GM12864 (cell line): Measurements from ENCODE around the gene EEA1.

Experiments used
- DNase-seq: peaks from one replicate; pipeline ENCODE4 v3.0.0-alpha.2; 2011; ENCODE audit warnings: low read depth
- H3K4me3 ChIP-seq: 2 replicates; pipeline ENCODE4 v1.5.1; 2011; ENCODE audit warnings: mild to moderate bottlenecking, low read depth, low read length, control low read depth
- CTCF ChIP-seq: IDR thresholded peaks from 2 replicates; pipeline ENCODE4 v1.5.1; 2011; ENCODE audit warnings: low read depth, mild to moderate bottlenecking, moderate library complexity, low read length, control low read depth, inconsistent platforms; ENCODE audit errors: missing control alignments

Gene EEA1

GRCh38 chr12:92735131-92735721 lies 193.9 kb downstream of the EEA1 start:
- no peak for DNase-seq
- H3K4me3 ChIP-seq, result no peak overlapping the region
- TF ChIP-seq CTCF, result no peak

DNA sequence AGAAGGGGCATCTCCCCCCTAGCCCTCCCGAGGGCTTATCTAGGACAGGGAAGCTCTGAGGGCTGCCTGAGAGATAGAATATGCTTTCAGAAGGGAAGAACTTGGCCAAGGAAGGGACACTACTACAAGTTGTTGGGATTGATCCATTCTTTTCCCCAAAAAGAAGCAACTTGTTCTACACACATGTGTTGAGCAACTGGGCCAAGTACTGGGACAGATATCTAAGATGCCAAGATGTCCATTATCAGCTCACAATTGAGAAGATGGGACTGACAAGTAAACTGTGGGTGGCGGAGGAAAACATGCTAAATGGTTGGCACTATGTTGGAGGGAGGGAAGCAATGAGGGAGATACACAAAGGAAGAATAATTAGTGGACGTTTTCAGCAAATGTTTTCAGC lies 195.4 kb downstream of the EEA1 start:
- TF ChIP-seq CTCF, result no peak
- DNase-seq, result no peak
- no peak overlapping the region for H3K4me3 ChIP-seq

- no peak for DNase-seq
- no peak for TF ChIP-seq CTCF
- H3K4me3 ChIP-seq, result no peak overlapping the region
Observed at GRCh38 chr12:92733181-92733580, 195.9 kb downstream of the EEA1 start.

GRCh38 chr12:92732716-92733115 lies 196.4 kb downstream of the EEA1 start:
- no peak overlapping the region for H3K4me3 ChIP-seq

DNA sequence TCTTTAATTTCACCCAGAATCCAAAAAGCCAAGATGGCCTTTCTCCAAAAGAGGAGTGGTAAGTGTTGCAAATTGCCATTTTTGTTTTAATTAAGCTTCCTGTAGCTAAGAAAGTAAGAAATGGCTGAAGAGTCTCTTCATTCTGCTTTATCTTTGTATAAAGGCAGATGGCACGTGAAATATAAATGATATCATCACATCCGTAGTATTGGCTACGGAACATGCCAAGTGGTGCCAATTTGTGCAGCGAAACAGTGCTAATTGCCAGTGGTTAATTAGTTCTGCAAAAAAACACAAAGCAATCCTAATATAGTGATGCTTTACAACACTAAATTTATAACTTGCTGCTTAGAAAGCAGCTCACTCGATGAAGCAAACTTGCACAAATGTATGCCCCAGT lies 196.9 kb downstream of the EEA1 start:
- DNase-seq, result no peak
- H3K4me3 ChIP-seq, result no peak overlapping the region
- no peak for TF ChIP-seq CTCF

More at GRCh38 chr12:92732716-92733115, 196.4 kb downstream of the EEA1 start:
- no peak for TF ChIP-seq CTCF
- DNase-seq, result no peak

DNA sequence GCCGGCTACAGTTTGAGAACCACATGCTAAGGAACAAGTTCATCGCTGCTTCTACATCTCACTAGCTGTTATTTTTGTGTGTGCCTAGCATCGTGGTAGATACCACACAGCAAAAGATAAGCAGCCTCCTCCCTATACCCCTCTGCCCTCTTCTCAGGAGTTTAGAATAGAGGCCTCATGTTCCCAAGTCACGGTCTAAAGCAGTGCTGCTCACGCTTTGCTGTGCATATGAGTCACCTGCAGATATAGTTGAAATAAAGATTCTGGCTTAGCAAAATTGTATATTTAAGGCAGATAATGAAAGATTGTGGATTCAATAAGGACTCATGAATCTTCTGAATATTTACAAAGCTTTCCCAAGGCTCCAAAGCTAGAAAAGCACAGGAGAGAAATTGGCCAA lies 198.3 kb downstream of the EEA1 start:
- DNase-seq, result no peak
- H3K4me3 ChIP-seq, result no peak overlapping the region

More for the DNA sequence above, 198.3 kb downstream of the EEA1 start:
- no peak for TF ChIP-seq CTCF
